GM18951 (cell line): Measurements from ENCODE around the gene ULBP2.
"Not testable (repeated sequence)": the region's sequence is repeated elsewhere in the genome, so short reads cannot be mapped to it uniquely, and the experiment has no call there.

Experiments used
- POLR2A ChIP-seq: IDR thresholded peaks from 4 replicates; pipeline ENCODE4 v1.6.1; 2011; ENCODE audit warnings: mild to moderate bottlenecking; ENCODE audit not compliant: insufficient read length, insufficient read depth; ENCODE audit errors: extremely low read depth
- in situ Hi-C: fragments of 300-500 bp; cut with MboI; formaldehyde crosslinking; loops from one replicate; pipeline ENCODE4 v1.12.0; 2022; ENCODE audit warnings: low sequenced_read_pairs, mixed read lengths, inconsistent platforms; ENCODE audit not compliant: unreplicated experiment

ULBP2 gene

GRCh38 chr6:149959806-149960205 is 18.0 kb downstream of the ULBP2 start:
- in situ Hi-C loops: not testable (repeated sequence)

GRCh38 chr6:149960488-149960887 is 18.7 kb downstream of the ULBP2 start:
- no peak for TF ChIP-seq POLR2A
- in situ Hi-C loops: no loop called here

DNA sequence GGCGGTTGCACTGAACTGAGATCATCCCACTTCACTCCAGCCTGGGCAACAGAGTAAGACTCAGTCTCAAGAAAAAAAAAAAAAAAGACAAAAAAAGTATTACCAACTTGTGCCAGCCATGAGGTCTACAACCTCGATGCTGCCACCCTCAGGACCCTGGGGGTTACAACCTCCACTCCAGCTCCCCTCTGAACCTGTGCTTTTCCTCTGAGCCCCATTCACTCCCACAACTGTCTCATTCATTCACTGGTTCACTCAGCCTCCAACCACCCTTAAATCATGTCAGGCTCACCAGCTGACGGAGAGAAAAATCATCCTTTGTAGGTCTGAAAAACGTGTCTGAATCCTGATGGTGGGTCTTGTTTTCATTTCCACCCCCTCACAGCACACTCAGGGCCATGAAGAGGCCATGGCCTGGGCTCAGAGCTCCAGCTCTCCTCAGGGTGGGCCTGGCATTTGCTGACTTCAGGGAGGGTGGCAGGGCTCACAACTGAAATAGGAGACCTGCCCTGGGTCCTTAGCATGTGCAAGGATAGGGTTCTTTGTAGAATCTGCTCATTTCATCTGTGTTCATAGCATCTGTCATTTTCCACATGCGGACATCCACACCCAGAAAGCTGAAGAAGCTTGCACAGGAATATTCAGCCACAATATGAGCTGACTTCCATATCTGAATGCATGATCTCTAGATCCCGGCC is 20.1 kb downstream of the ULBP2 start:
- in situ Hi-C loops: no loop called here

DNA sequence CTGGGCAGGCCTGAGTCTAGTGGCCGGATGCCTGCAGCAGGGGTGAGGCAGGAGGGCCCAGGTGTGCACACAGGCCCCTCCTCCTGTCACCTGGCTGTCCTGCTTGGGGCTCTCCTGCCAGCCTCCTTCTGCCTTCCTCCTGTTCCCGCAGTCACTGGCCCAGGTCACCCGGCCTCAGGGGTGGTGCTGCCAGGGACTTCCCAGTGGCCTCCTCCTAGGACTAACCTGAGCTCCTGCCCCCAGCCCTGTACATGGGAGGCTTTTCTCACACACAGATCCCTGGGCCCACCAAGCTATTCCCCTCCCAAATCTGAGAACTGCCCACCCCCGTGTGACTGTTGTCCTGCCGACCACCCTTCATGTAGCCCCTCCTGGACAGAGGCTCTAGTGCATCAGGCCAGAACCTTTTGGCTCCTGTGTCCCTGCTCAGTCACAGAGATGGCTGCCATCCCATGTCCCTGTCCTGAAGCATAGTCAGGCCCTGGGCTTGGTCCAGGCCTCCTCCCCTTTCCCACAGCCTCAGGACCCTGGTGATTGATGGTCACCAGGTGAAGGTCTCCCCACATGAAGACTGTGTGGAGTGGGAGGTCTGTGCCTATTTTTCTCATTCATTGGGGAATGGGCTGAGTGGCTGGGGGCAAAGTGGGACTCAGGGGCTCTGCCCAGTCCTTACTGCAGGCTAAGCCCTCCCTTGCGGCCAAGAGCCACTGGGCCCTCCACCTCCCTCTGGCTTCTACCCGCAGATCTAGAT is 20.8 kb downstream of the ULBP2 start:
- no peak for TF ChIP-seq POLR2A
- in situ Hi-C loops: no loop called here

More for the DNA sequence above, 20.1 kb downstream of the ULBP2 start:
- no peak for TF ChIP-seq POLR2A

GRCh38 chr6:149963212-149963461 is 21.3 kb downstream of the ULBP2 start:
- in situ Hi-C loops: no loop called here
- no peak for TF ChIP-seq POLR2A

DNA sequence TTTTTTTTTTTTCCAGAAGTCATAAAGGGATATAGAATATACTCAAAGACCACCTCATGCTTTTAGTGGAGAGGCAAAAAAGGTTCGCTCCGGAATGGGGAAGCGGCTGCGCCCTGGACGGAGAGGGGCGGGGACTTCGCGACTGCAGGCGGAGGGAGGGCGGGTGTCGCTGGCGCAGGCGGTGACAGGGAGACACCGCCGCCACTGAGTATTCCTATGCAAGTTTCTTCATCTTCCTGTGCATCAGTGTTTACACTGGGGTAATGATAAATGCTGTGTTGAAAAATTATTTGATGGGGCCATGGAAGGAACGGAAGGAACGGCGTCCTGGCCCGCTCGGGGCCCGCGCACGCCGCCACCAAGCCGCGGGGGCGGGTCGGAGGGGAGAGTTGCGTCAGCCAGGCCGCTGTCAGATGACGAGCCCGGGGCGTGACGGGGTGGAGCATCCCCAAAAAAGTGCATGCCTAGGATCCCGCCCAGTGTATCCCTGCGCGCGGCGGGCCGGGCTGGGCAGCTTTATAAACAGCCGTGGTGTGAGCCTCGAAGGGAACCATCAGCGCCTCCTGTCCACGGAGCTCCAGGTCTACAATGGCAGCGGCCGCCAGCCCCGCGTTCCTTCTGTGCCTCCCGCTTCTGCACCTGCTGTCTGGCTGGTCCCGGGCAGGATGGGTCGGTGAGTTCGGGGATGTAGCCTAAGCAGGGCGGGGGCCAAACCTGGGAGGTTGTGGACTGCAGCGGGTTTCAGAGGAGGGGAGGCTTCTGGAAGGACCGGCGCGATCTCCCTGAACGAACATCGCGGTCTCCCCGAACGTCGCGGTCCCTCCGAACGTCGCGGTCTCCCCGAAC is 21.9 kb downstream of the ULBP2 start, which contains the start of gene ULBP1:
Gene ULBP1 (plus strand): TSS at position 482 of the 846 bp plus-strand sequence. CDS start 107 bp downstream, at position 589.
- no peak for TF ChIP-seq POLR2A
- in situ Hi-C loops: no loop called here

DNA sequence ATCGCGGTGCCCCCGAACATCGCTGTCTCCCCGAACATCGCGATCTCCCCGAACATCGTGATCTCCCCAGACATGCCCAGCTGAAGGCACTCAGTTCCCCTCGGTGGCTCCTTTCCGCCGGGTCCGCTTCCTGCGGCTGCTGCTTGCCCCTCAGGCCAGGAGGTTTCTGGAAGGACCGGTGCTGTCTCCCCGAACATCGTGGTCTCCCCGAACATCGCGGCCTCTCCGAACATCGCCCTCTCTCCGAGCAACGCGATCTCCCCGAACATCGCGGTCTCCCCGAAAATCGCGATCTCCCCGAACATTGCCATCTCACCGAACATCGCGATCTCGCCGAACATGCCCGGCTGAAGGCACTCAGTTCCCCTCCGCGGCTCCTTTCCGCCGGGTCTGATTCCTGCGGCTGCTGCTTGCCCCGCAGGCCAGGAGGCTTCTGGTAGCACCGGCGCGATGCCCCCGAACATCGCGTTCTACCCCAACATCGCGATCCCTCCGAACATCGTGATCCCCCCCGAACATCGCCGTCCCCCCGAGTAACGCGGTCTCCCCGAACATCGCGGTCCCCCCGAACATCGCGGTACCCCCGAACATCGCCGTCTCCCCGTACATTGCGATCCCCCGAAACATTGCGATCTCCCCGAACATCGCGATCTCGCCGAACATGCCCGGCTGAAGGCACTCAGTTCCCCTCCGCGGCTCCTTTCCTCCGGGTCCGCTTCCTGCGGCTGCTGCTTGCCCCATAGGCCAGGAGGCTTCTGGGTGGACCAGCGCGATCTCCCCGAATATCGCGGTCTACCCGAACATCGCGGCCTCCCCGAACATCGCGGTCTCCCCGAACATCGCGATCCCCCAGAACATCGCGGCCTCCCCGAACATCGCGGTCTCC is 22.7 kb downstream of the ULBP2 start:
- no peak for TF ChIP-seq POLR2A
- in situ Hi-C loops: no loop called here

DNA sequence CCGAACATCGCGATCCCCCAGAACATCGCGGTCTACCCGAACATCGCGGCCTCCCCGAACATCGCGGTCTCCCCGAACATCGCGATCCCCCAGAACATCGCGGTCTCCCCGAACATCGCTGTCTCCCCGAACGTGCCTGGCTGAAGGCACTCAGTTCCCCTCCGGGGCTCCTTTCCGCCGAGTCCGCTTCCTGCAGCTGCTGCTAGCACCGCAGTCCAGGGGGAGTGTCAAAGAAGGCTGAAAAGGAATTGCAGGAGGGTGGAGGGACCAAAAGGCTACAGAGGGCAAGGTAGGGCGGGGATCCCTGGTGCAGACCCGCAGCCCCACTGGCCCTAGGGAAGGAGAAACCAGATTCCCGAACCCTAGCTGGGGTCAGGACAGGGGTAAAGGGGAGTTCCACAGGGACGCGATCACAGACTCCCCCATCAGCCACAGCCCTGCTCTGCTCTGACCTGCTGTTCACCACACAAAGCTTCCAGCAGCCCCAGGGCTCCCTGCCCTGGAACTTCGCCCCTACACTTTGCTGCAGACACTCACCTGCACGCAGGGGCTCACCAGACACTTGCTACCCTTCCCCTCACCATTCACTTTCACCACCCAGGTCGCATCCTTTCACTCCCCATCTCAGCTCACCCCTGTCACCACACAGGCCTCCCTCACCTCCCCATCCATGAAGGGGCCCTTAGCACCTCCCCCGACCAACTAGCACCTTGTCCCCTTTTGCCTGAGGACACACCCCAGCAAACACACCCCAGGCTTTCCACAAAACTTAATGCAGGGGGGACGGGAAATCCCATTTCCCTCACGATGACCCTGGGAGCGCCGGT is 23.6 kb downstream of the ULBP2 start:
- in situ Hi-C loops: no loop called here
- TF ChIP-seq POLR2A: no peak

DNA sequence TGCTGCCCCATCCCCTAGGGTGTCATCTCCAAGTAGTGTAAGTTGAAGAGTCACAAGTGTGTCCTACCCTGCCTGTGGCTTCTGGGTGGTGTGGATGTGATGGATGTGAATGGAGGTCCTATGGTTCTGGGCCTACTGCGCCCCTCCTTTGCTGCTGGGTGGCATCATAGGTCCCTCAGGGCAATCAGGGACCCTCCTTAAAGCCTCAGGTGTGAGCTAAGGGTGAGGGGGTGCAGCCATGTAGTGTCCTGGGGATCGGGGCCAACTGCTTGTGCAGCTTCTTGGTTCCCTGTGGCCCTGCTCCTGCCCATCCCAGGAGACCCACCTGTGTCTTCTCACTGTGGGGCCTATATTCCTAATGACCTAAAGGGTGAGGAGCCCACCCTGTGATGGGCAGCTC is 24.5 kb downstream of the ULBP2 start:
- in situ Hi-C loops: not testable (repeated sequence)

- in situ Hi-C loops: no loop called here
- no peak for TF ChIP-seq POLR2A
These were observed 25.8 kb downstream of the ULBP2 start for GRCh38 chr6:149967591-149967990.

- in situ Hi-C loops: not testable (repeated sequence)
These were observed 26.2 kb downstream of the ULBP2 start for GRCh38 chr6:149967999-149968398.

DNA sequence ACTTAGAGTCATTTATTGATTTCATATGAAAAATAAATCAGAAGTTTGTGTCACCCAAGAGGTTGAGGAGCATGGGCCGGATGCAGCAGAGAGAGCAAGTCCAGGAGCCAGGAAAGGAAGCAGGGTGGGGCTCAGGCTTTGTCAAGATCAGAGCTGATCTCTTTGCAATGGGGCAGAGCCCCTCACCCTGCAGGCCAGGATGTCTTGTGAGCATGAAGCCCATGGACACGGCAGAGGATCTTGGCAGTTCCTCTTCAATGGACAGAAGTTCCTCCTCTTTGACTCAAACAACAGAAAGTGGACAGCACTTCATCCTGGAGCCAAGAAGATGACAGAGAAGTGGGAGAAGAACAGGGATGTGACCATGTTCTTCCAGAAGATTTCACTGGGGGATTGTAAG is 27.1 kb downstream of the ULBP2 start:
- in situ Hi-C loops: not testable (repeated sequence)
